HepG2 (cell line): ENCODE measurements around the gene NUDT17. TPM values are rescaled to one million over a fixed set of nuclear protein-coding genes. Genes with fewer than 3 reads are reported as not detected.

Experiments used
- IRF2 ChIP-seq: IDR thresholded peaks from 2 replicates; pipeline ENCODE4 v1.6.1; 2018; ENCODE audit warnings: missing genetic modification reagents, missing compliant biosample characterization
- KLF6 ChIP-seq: IDR thresholded peaks from 2 replicates; pipeline ENCODE4 v1.8.0; 2016; ENCODE audit warnings: missing biosample characterization, missing genetic modification reagents
- MATR3 ChIP-seq: sonication (generic); formaldehyde crosslinking; IDR thresholded peaks from 2 replicates; pipeline ENCODE4 v1.4.0; 2020; ENCODE audit warnings: missing genetic modification reagents
- SIN3A ChIP-seq: IDR thresholded peaks from 2 replicates; pipeline ENCODE4 v1.6.1; 2011; ENCODE audit warnings: low read depth, mild to moderate bottlenecking, control low read depth, low read length, borderline replicate concordance
- TARDBP ChIP-seq: sonication (generic); formaldehyde crosslinking; IDR thresholded peaks from 2 replicates; pipeline ENCODE4 v1.8.0; 2022; ENCODE audit warnings: mild to moderate bottlenecking, missing genetic modification reagents
- XBP1 ChIP-seq: sonication (generic); formaldehyde crosslinking; IDR thresholded peaks from 2 replicates; pipeline ENCODE4 v1.5.0; 2020; ENCODE audit warnings: missing genetic modification reagents
- ZSCAN29 ChIP-seq: sonication (generic); formaldehyde crosslinking; conservative IDR thresholded peaks from 2 replicates; pipeline ENCODE4 v1.4.0; 2020; ENCODE audit warnings: mild to moderate bottlenecking, missing genetic modification reagents
- polyA plus RNA-seq, 8 experiments: library from polyadenylated mRNA; depleted of rRNA in 3 of 8; stranded (reverse) in 7 of 8; unstranded in 1 of 8; fragments of >200 nt; fragmentation: Illumina TruSeq in 4 of 8; extraction: Trizol in 4 of 8; gene quantifications; 2 replicates each; pipeline versions ENCODE4 v1.2.1 to v1.2.3, GENCODE V29; 2011 to 2016; ENCODE audit warnings: low read depth in 4 of 8, missing spikeins in 1 of 8, mixed read lengths in 1 of 8; ENCODE audit not compliant: insufficient read depth in 1 of 8
- total RNA-seq, 5 experiments: library from RNA; depleted of rRNA; stranded (reverse); fragments of >200 nt; fragmentation: Illumina TruSeq; extraction: Trizol; gene quantifications; 2 replicates each; pipeline ENCODE4 v1.2.3, GENCODE V29; 2016; ENCODE audit warnings: low read depth in 1 of 5
- TF ChIP-seq, protein P1 (sequence below): sonication (generic); formaldehyde crosslinking; IDR thresholded peaks from 2 replicates; pipeline ENCODE4 v1.4.0; 2020; ENCODE audit warnings: missing genetic modification reagents, borderline replicate concordance
- TF ChIP-seq, protein P2 (sequence below): sonication (generic); formaldehyde crosslinking; IDR thresholded peaks from 2 replicates; pipeline ENCODE4 v1.4.0; 2020; ENCODE audit warnings: low read depth, mild to moderate bottlenecking, missing genetic modification reagents
- TF ChIP-seq, protein P3 (sequence below): sonication (generic); formaldehyde crosslinking; IDR thresholded peaks from 2 replicates; pipeline ENCODE4 v1.4.0; 2020; ENCODE audit warnings: missing genetic modification reagents
- TF ChIP-seq, protein P4 (sequence below): sonication (generic); formaldehyde crosslinking; IDR thresholded peaks from 2 replicates; pipeline ENCODE4 v1.4.0; 2020; ENCODE audit warnings: mild to moderate bottlenecking, missing genetic modification reagents
- TF ChIP-seq, protein P5 (sequence below): fragments of 450-650 bp; IDR thresholded peaks from 2 replicates; pipeline ENCODE4 v1.6.1; 2016
- TF ChIP-seq, protein P6 (sequence below): IDR thresholded peaks from 2 replicates; pipeline ENCODE4 v1.6.1; 2012; ENCODE audit warnings: low read length, improper control_type of control experiment

Gene NUDT17
- total and polyA plus RNA-seq, 2 of the 13 experiments (the other 11 are each of a cell fraction or from before 2014, with no cell fraction given), result 2.6 to 5.8 TPM

DNA sequence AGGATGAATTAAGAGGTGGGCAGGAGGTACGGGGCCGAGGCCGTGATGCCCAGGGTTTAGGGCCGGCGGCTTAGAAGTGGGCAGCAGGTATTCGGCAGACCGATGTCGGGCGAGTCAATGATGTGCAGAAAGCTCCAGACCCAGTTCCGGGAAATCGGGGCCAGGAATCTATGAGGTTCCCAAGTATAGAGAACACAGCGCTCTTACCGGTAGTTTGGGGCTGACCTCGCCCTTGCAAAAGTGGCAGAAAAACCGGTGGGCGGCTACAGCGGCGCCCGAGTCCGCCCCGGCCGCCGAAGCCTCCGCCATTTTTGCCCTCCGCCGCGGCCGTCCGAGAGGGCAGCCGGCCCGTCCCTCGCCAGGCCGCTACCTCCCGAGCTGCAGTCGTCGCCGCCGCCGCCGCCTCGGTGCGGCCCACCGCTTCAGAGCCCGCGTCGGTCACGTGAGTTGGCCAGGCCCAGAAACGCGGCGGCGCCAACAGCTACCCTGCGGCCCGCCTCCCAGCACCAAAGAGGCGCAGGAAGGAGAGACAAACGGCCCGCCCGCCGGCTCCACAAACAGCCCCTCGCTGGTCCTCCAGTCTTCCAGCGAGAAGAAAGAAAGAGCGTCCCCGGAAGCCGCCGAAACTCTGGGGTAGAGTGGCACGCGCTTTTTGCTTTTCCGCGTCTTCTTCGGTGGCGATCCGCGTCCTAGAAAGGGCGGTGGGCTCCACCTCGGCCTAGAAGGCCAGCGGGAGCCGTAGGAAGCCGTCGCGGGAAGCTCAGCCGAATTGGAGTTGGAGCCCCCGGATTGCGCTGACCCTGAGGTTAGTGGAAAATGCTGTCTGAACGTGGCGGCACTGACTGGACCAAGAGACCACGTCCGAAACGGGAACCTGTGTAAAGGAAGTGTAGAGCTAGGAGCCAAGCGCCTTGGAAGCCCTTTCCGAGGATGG is 21.6 kb upstream of the NUDT17 start, which contains the start of the genes POLR3C and RNF115 (continued):
- TF ChIP-seq, protein P1, sequence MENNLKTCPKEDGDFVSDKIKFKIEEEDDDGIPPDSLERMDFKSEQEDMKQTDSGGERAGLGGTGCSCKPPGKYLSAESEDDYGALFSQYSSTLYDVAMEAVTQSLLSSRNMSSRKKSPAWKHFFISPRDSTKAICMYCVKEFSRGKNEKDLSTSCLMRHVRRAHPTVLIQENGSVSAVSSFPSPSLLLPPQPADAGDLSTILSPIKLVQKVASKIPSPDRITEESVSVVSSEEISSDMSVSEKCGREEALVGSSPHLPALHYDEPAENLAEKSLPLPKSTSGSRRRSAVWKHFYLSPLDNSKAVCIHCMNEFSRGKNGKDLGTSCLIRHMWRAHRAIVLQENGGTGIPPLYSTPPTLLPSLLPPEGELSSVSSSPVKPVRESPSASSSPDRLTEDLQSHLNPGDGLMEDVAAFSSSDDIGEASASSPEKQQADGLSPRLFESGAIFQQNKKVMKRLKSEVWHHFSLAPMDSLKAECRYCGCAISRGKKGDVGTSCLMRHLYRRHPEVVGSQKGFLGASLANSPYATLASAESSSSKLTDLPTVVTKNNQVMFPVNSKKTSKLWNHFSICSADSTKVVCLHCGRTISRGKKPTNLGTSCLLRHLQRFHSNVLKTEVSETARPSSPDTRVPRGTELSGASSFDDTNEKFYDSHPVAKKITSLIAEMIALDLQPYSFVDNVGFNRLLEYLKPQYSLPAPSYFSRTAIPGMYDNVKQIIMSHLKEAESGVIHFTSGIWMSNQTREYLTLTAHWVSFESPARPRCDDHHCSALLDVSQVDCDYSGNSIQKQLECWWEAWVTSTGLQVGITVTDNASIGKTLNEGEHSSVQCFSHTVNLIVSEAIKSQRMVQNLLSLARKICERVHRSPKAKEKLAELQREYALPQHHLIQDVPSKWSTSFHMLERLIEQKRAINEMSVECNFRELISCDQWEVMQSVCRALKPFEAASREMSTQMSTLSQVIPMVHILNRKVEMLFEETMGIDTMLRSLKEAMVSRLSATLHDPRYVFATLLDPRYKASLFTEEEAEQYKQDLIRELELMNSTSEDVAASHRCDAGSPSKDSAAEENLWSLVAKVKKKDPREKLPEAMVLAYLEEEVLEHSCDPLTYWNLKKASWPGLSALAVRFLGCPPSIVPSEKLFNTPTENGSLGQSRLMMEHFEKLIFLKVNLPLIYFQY, result peak; percentile 64; the same call in 1 of the 2 replicates
- no peak for TF ChIP-seq MATR3 (CRISPR knock-in tag)
- no peak for TF ChIP-seq XBP1 (CRISPR knock-in tag)
- TF ChIP-seq, protein P2, sequence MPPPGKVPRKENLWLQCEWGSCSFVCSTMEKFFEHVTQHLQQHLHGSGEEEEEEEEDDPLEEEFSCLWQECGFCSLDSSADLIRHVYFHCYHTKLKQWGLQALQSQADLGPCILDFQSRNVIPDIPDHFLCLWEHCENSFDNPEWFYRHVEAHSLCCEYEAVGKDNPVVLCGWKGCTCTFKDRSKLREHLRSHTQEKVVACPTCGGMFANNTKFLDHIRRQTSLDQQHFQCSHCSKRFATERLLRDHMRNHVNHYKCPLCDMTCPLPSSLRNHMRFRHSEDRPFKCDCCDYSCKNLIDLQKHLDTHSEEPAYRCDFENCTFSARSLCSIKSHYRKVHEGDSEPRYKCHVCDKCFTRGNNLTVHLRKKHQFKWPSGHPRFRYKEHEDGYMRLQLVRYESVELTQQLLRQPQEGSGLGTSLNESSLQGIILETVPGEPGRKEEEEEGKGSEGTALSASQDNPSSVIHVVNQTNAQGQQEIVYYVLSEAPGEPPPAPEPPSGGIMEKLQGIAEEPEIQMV (CRISPR knock-in tag), result no peak; the same call in 1 of the 2 replicates
- TF ChIP-seq SIN3A, result no peak; the same call in 1 of the 2 replicates
- TF ChIP-seq, protein P3, sequence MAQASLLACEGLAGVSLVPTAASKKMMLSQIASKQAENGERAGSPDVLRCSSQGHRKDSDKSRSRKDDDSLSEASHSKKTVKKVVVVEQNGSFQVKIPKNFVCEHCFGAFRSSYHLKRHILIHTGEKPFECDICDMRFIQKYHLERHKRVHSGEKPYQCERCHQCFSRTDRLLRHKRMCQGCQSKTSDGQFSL (CRISPR knock-in tag), result no peak
- TF ChIP-seq, protein P4, sequence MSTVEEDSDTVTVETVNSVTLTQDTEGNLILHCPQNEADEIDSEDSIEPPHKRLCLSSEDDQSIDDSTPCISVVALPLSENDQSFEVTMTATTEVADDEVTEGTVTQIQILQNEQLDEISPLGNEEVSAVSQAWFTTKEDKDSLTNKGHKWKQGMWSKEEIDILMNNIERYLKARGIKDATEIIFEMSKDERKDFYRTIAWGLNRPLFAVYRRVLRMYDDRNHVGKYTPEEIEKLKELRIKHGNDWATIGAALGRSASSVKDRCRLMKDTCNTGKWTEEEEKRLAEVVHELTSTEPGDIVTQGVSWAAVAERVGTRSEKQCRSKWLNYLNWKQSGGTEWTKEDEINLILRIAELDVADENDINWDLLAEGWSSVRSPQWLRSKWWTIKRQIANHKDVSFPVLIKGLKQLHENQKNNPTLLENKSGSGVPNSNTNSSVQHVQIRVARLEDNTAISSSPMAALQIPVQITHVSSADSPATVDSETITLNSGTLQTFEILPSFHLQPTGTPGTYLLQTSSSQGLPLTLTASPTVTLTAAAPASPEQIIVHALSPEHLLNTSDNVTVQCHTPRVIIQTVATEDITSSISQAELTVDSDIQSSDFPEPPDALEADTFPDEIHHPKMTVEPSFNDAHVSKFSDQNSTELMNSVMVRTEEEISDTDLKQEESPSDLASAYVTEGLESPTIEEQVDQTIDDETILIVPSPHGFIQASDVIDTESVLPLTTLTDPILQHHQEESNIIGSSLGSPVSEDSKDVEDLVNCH (CRISPR knock-in tag), result no peak
- TF ChIP-seq, protein P5, sequence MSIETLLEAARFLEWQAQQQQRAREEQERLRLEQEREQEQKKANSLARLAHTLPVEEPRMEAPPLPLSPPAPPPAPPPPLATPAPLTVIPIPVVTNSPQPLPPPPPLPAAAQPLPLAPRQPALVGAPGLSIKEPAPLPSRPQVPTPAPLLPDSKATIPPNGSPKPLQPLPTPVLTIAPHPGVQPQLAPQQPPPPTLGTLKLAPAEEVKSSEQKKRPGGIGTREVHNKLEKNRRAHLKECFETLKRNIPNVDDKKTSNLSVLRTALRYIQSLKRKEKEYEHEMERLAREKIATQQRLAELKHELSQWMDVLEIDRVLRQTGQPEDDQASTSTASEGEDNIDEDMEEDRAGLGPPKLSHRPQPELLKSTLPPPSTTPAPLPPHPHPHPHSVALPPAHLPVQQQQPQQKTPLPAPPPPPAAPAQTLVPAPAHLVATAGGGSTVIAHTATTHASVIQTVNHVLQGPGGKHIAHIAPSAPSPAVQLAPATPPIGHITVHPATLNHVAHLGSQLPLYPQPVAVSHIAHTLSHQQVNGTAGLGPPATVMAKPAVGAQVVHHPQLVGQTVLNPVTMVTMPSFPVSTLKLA, result no peak
- TF ChIP-seq KLF6 (CRISPR knock-in tag), result peak; percentile 64; the same call in 1 of the 2 replicates
- TF ChIP-seq, protein P6, sequence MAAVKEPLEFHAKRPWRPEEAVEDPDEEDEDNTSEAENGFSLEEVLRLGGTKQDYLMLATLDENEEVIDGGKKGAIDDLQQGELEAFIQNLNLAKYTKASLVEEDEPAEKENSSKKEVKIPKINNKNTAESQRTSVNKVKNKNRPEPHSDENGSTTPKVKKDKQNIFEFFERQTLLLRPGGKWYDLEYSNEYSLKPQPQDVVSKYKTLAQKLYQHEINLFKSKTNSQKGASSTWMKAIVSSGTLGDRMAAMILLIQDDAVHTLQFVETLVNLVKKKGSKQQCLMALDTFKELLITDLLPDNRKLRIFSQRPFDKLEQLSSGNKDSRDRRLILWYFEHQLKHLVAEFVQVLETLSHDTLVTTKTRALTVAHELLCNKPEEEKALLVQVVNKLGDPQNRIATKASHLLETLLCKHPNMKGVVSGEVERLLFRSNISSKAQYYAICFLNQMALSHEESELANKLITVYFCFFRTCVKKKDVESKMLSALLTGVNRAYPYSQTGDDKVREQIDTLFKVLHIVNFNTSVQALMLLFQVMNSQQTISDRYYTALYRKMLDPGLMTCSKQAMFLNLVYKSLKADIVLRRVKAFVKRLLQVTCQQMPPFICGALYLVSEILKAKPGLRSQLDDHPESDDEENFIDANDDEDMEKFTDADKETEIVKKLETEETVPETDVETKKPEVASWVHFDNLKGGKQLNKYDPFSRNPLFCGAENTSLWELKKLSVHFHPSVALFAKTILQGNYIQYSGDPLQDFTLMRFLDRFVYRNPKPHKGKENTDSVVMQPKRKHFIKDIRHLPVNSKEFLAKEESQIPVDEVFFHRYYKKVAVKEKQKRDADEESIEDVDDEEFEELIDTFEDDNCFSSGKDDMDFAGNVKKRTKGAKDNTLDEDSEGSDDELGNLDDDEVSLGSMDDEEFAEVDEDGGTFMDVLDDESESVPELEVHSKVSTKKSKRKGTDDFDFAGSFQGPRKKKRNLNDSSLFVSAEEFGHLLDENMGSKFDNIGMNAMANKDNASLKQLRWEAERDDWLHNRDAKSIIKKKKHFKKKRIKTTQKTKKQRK, result no peak
- TF ChIP-seq ZSCAN29 (CRISPR knock-in tag), result peak; percentile 59; the same call in 1 of the 2 replicates
- TF ChIP-seq TARDBP (CRISPR knock-in tag), result no peak
- peak; percentile 43; the same call in 1 of the 2 replicates for TF ChIP-seq IRF2 (CRISPR knock-in tag)
